ENCODE results near the gene PREX1. TPM values are rescaled to one million over a fixed set of nuclear protein-coding genes. Genes with fewer than 3 reads are reported as not detected.

PREX1 gene
- total RNA-seq, 2 experiments from 2014 or later, result 20.7 to 25.3 TPM

DNA sequence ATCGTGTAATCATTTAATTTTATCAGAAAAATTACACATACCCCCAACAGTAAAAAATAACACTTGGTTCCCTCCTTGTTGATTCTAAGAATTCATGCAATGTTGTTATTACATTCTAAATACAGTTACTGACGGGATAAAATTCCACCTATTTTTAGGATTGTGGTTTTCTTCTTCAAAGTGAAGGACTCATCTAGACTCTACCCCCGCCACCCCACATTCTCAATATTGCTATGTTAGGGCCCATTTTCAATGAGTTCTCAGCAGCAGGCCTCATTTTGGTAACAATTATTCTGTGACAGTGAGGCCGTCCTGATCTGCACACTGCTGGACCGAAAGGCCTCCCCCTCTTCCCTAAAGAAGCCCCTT lies 43.5 kb downstream of the PREX1 start:
- H3K79me2 ChIP-seq (ENCODE audit: insufficient read depth, low read depth, low read length), result peaks cover 8% of the 10 kb centered on the region; the same call in 1 of the 2 replicates
- peak overlapping the region; percentile 57 for H3K4me2 ChIP-seq (ENCODE audit: low read length)
- intact Hi-C loops (cut with micrococcal nuclease; ENCODE audit: unreplicated experiment), result no loop called here
- H3K27ac ChIP-seq (ENCODE audit: low read depth, low read length, poor library complexity, severe bottlenecking), result peak overlapping the region; percentile 56
- H3K4me3 ChIP-seq (ENCODE audit: low read depth, low read length, poor library complexity, severe bottlenecking), result peak overlapping the region; percentile 16
- no peaks in the 10 kb centered on the region for H4K20me1 ChIP-seq (ENCODE audit: insufficient read depth, low read length)
- peaks cover 62% of the 10 kb centered on the region for H3K4me1 ChIP-seq (ENCODE audit: insufficient read depth, low read length, poor library complexity, severe bottlenecking)
- H3K36me3 ChIP-seq (ENCODE audit: insufficient read depth, low read length), result peaks cover 1% of the 10 kb centered on the region; the same call in 1 of the 2 replicates
- peaks cover 15% of the 10 kb centered on the region for H3K9me3 ChIP-seq (ENCODE audit: low read length)
- ChIA-PET POLR2A (interaction anchor here (0.5 to 0.9 kb wide), 2 partner anchors 20 to 37 kb away, joined by 3 read pairs; no protein-coding TSS in a partner anchor), CTCF (ENCODE audit: unreplicated experiment) (no interaction called here)
- no peak for TF ChIP-seq EZH2phosphoT487 (IDR thresholded peaks at IDR 0.05; ENCODE audit: borderline replicate concordance, low read depth, low read length)
- TF ChIP-seq CTCF (conservative IDR thresholded peaks at IDR 0.05; ENCODE audit: low read length), result no peak
- DNase-seq (ENCODE audit: low spot score), result no peak
- H2AFZ ChIP-seq (ENCODE audit: low read length), result no peak overlapping the region
- BruUV-seq (replicated peaks), result no TSS peak
- H3K9me2 ChIP-seq (ENCODE audit: insufficient read depth, low read length), result no peaks in the 10 kb centered on the region

- Histone ChIP-seq H3K4me1 (ENCODE audit: insufficient read depth, low read length, poor library complexity, severe bottlenecking) (peaks cover 57% of the 10 kb centered on the region), H3K36me3 (ENCODE audit: insufficient read depth, low read length) (peaks cover 5% of the 10 kb centered on the region; the same call in 1 of the 2 replicates), H3K4me3 (ENCODE audit: low read depth, low read length, poor library complexity, severe bottlenecking) (peak overlapping the region; percentile 16), H3K4me2 (ENCODE audit: low read length) (peak overlapping the region; percentile 57), H3K27ac (ENCODE audit: low read depth, low read length, poor library complexity, severe bottlenecking) (peak overlapping the region; percentile 56), H3K79me2 (ENCODE audit: insufficient read depth, low read depth, low read length) (peaks cover 8% of the 10 kb centered on the region; the same call in 1 of the 2 replicates), H4K20me1 (ENCODE audit: insufficient read depth, low read length) (no peaks in the 10 kb centered on the region), H2AFZ (ENCODE audit: low read length) (no peak overlapping the region), H3K9me2 (ENCODE audit: insufficient read depth, low read length) (no peaks in the 10 kb centered on the region), H3K9me3 (ENCODE audit: low read length) (peaks cover 21% of the 10 kb centered on the region)
- POLR2A ChIA-PET, result interaction anchor here (0.5 to 0.9 kb wide), 2 partner anchors 19 to 38 kb away, joined by 3 read pairs; no protein-coding TSS in a partner anchor
- no TSS peak for BruUV-seq (replicated peaks)
- CTCF ChIA-PET (ENCODE audit: unreplicated experiment), result no interaction called here
- peak; percentile 33 for DNase-seq (ENCODE audit: low spot score)
- intact Hi-C loops (cut with micrococcal nuclease; ENCODE audit: unreplicated experiment), result no loop called here
- TF ChIP-seq EZH2phosphoT487 (IDR thresholded peaks at IDR 0.05; ENCODE audit: borderline replicate concordance, low read depth, low read length) (no peak), CTCF (conservative IDR thresholded peaks at IDR 0.05; ENCODE audit: low read length) (no peak)
These were observed 44.1 kb downstream of the PREX1 start for GRCh38 chr20:48783533-48784272.

DNA sequence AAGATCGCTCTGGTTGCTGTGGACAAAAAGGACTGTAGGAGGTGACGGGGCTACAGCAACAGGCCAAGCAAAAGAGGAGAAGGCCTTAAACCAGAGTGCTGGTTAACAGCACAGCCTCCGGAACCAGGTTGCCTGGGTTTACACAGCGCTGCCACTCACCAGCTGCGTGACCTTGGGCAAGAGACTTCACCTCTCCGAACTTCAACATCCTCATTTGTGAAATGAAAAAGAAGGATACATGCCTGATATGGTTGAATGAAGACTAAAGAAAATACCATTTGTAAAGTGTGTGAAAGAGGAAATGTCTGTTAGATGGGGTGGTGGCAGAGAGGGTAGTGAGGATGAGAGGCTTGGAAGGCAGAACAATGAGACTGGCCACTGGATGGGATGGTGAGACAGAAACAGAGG lies 44.9 kb downstream of the PREX1 start:
- Histone ChIP-seq H2AFZ (ENCODE audit: low read length) (no peak overlapping the region), H3K4me1 (ENCODE audit: insufficient read depth, low read length, poor library complexity, severe bottlenecking) (peaks cover 49% of the 10 kb centered on the region), H3K4me2 (ENCODE audit: low read length) (peak overlapping the region; percentile 57), H3K4me3 (ENCODE audit: low read depth, low read length, poor library complexity, severe bottlenecking) (peak overlapping the region; percentile 16), H3K9me2 (ENCODE audit: insufficient read depth, low read length) (no peaks in the 10 kb centered on the region), H3K79me2 (ENCODE audit: insufficient read depth, low read depth, low read length) (0 out of 2 replicates have a peak, but pooled peaks cover 8% of the 10 kb centered on the region), H4K20me1 (ENCODE audit: insufficient read depth, low read length) (no peaks in the 10 kb centered on the region), H3K27ac (ENCODE audit: low read depth, low read length, poor library complexity, severe bottlenecking) (peak overlapping the region; percentile 56), H3K36me3 (ENCODE audit: insufficient read depth, low read length) (peaks cover 5% of the 10 kb centered on the region; the same call in 1 of the 2 replicates), H3K9me3 (ENCODE audit: low read length) (peaks cover 22% of the 10 kb centered on the region)
- ChIA-PET POLR2A (no interaction called here), CTCF (ENCODE audit: unreplicated experiment) (no interaction called here)
- intact Hi-C loops (cut with micrococcal nuclease; ENCODE audit: unreplicated experiment), result no loop called here
- TF ChIP-seq EZH2phosphoT487 (IDR thresholded peaks at IDR 0.05; ENCODE audit: borderline replicate concordance, low read depth, low read length) (no peak), CTCF (conservative IDR thresholded peaks at IDR 0.05; ENCODE audit: low read length) (no peak)
- DNase-seq (ENCODE audit: low spot score), result peak; percentile 32
- no TSS peak for BruUV-seq (replicated peaks)

Data from OCI-LY7 (cell line).